Liver (tissue), 9 donors: ENCODE results near the gene CDH23. TPM values are rescaled to one million over a fixed set of nuclear protein-coding genes. Genes with fewer than 3 reads are reported as not detected.

Experiments
- DNase-seq: peaks from one replicate; pipeline ENCODE4 v3.0.0-alpha.2; 2017; ENCODE audit warnings: low spot score
- H3K27ac ChIP-seq, 2 donors: one replicate each; pipeline ENCODE4 v1.7.0; 2013; ENCODE audit warnings: inconsistent platforms in 2 of 2, low read length in 2 of 2, control low read depth in 1 of 2, low read depth in 1 of 2, mild to moderate bottlenecking in 1 of 2
- H3K27me3 ChIP-seq, 4 donors: one replicate each; pipeline versions ENCODE4 v1.6.1 to v1.7.0; 2013; ENCODE audit warnings: low read length in 3 of 4, inconsistent platforms in 1 of 4, mild to moderate bottlenecking in 1 of 4, moderate library complexity in 1 of 4; ENCODE audit not compliant: control insufficient read depth in 4 of 4, insufficient read depth in 4 of 4
- H3K36me3 ChIP-seq, 4 donors: one replicate each; pipeline versions ENCODE4 v1.6.1 to v1.7.0; 2013; ENCODE audit warnings: low read length in 3 of 4, mild to moderate bottlenecking in 3 of 4, low read depth in 1 of 4, moderate library complexity in 1 of 4; ENCODE audit not compliant: control insufficient read depth in 4 of 4, insufficient read depth in 3 of 4
- H3K4me1 ChIP-seq, 4 donors: one replicate each; pipeline versions ENCODE4 v1.6.1 to v1.7.0; 2013; ENCODE audit warnings: low read length in 3 of 4, mild to moderate bottlenecking in 3 of 4, moderate library complexity in 1 of 4; ENCODE audit not compliant: control insufficient read depth in 4 of 4, insufficient read depth in 4 of 4
- H3K4me3 ChIP-seq, 3 donors: one replicate each; pipeline versions ENCODE4 v1.6.1 to v1.7.0; 2013; ENCODE audit warnings: low read length in 3 of 3, control low read depth in 1 of 3, low read depth in 1 of 3, mild to moderate bottlenecking in 1 of 3
- H3K9ac ChIP-seq, 2 donors: one replicate each; pipeline ENCODE4 v1.7.0; 2013; ENCODE audit warnings: low read length in 2 of 2, mild to moderate bottlenecking in 2 of 2, moderate library complexity in 2 of 2, control low read depth in 1 of 2, low read depth in 1 of 2
- H3K9me3 ChIP-seq, 4 donors: one replicate each; pipeline versions ENCODE4 v1.6.1 to v1.7.0; 2013; ENCODE audit warnings: low read length in 3 of 4; ENCODE audit not compliant: control insufficient read depth in 4 of 4
- EGR1 ChIP-seq, 2 donors: IDR thresholded peaks; 2 replicates each; pipeline ENCODE4 v1.6.1; 2016 to 2018; ENCODE audit warnings: antibody characterized with exemption in 2 of 2, low read depth in 2 of 2
- FOXA1 ChIP-seq: IDR thresholded peaks from 2 replicates; pipeline ENCODE4 v1.6.1; 2016; ENCODE audit warnings: antibody characterized with exemption
- FOXA2 ChIP-seq: IDR thresholded peaks from 2 replicates; pipeline ENCODE4 v1.6.1; 2016; ENCODE audit warnings: antibody characterized with exemption
- GABPA ChIP-seq, 2 donors: IDR thresholded peaks in 1 of 2; conservative IDR thresholded peaks in 1 of 2; 2 replicates each; pipeline ENCODE4 v1.6.1; 2016; ENCODE audit warnings: antibody characterized with exemption in 2 of 2, mild to moderate bottlenecking in 1 of 2, moderate library complexity in 1 of 2
- HNF4A ChIP-seq, 2 donors: conservative IDR thresholded peaks; 2 replicates each; pipeline ENCODE4 v1.6.1; 2016; ENCODE audit warnings: antibody characterized with exemption in 2 of 2, mild to moderate bottlenecking in 2 of 2
- HNF4G ChIP-seq: IDR thresholded peaks from 2 replicates; pipeline ENCODE4 v1.6.1; 2016; ENCODE audit warnings: antibody characterized with exemption
- JUND ChIP-seq, 2 donors: IDR thresholded peaks; 2 replicates each; pipeline ENCODE4 v1.6.1; 2016; ENCODE audit warnings: antibody characterized with exemption in 2 of 2
- NR2F2 ChIP-seq: IDR thresholded peaks from 2 replicates; pipeline ENCODE4 v1.6.1; 2016; ENCODE audit warnings: antibody characterized with exemption
- RAD21 ChIP-seq, 2 donors: IDR thresholded peaks; 2 replicates each; pipeline ENCODE4 v1.6.1; 2016; ENCODE audit warnings: antibody characterized with exemption in 2 of 2, mild to moderate bottlenecking in 2 of 2
- RXRA ChIP-seq, 2 donors: IDR thresholded peaks; 2 replicates each; pipeline ENCODE4 v1.6.1; 2017 to 2018; ENCODE audit warnings: antibody characterized with exemption in 2 of 2, mild to moderate bottlenecking in 1 of 2
- SP1 ChIP-seq: IDR thresholded peaks from 2 replicates; pipeline ENCODE4 v1.6.1; 2018; ENCODE audit warnings: antibody characterized with exemption, mild to moderate bottlenecking
- TAF1 ChIP-seq: conservative IDR thresholded peaks from 2 replicates; pipeline ENCODE4 v1.6.1; 2016; ENCODE audit warnings: antibody characterized with exemption, mild to moderate bottlenecking
- YY1 ChIP-seq: IDR thresholded peaks from 2 replicates; pipeline ENCODE4 v1.6.1; 2016; ENCODE audit warnings: antibody characterized with exemption, mild to moderate bottlenecking
- WGBS: extraction: QIAGEN DNeasy Blood & Tissue Kit; methylation state at CpG from one replicate; pipeline ENCODE4 v1.1.7; 2013; 5-methylcytosine and 5-hydroxymethylcytosine counted together
- polyA plus RNA-seq, 2 donors: library from polyadenylated mRNA; stranded (reverse) in 1 of 2; unstranded in 1 of 2; fragments of 200-250 nt in 1 of 2; fragments of >200 nt in 1 of 2; fragmentation: Nextera tagmentation in 1 of 2; extraction: Ambion mirVana in 1 of 2; gene quantifications; one replicate each; pipeline versions ENCODE4 v1.2.1 to v1.2.3, GENCODE V29; 2013 to 2015
- total RNA-seq, 2 donors: library from RNA; depleted of rRNA; stranded (reverse); fragments of >200 nt; gene quantifications; one replicate each; pipeline ENCODE4 v1.2.3, GENCODE V29; 2014
- TF ChIP-seq, protein P1 (sequence below): IDR thresholded peaks from 2 replicates; pipeline ENCODE4 v1.6.1; 2016; ENCODE audit warnings: antibody characterized with exemption, mild to moderate bottlenecking
- TF ChIP-seq, protein P2 (sequence below): IDR thresholded peaks from 2 replicates; pipeline ENCODE4 v1.6.1; 2016; ENCODE audit warnings: antibody characterized with exemption
- TF ChIP-seq, protein P3 (sequence below): fragments of 150-350 bp; IDR thresholded peaks from 2 replicates; pipeline ENCODE4 v1.5.1; 2017; ENCODE audit warnings: improper control_type of control experiment, low read depth, low read length; ENCODE audit not compliant: missing input control
- TF ChIP-seq, protein P4 (sequence below): IDR thresholded peaks from 2 replicates; pipeline ENCODE4 v1.6.1; 2016; ENCODE audit warnings: antibody characterized with exemption
- TF ChIP-seq, protein P5 (sequence below): IDR thresholded peaks from 2 replicates; pipeline ENCODE4 v1.6.1; 2016; ENCODE audit warnings: antibody characterized with exemption
- donor health status: healthy.
- donor health status: healthy.
- donor health status: healthy.
- donor health status: healthy.
- donor health status: healthy.

CDH23 gene
- total and polyA plus RNA-seq, 4 donors = 1.5 to 4.7 (median 3.4) TPM

DNA sequence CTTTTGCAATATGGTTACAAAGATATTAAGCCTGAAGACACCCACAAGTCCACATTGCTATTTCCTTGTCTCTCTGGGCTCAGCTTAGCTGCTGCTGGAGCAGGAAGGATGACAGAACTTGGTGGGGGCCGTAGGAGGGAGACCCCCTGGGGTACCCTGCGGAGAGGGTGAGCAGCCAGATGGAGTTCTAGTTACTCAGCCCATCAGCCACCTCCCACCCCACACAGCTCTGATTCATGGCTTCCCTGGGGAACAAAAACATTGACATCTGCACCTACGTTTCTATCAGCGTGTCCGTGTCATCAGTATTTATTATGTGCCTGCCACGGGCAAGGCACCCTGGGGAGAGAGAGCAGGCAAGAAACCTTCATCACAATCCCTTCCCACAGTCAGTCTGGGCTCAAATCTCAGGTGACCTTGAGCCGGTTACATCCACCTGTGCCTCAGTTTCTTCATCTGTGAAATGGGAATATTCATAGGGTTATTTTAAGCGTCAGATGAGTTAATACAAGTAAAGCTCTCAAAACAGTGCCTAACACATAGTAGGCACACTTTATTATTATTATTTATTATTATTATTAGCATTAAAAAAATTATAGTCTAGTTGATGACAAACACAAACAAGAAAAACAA lies 191.3 kb downstream of the CDH23 start:
- TF ChIP-seq FOXA2 (no peak), FOXA1 (no peak), TAF1 (no peak), RXRA (IDR thresholded peaks at IDR 0.05) (no peak), HNF4G (no peak), NR2F2 (no peak), JUND (IDR thresholded peaks at IDR 0.05) (no peak), RAD21 (IDR thresholded peaks at IDR 0.05) (no peak)
- TF ChIP-seq, protein P1, sequence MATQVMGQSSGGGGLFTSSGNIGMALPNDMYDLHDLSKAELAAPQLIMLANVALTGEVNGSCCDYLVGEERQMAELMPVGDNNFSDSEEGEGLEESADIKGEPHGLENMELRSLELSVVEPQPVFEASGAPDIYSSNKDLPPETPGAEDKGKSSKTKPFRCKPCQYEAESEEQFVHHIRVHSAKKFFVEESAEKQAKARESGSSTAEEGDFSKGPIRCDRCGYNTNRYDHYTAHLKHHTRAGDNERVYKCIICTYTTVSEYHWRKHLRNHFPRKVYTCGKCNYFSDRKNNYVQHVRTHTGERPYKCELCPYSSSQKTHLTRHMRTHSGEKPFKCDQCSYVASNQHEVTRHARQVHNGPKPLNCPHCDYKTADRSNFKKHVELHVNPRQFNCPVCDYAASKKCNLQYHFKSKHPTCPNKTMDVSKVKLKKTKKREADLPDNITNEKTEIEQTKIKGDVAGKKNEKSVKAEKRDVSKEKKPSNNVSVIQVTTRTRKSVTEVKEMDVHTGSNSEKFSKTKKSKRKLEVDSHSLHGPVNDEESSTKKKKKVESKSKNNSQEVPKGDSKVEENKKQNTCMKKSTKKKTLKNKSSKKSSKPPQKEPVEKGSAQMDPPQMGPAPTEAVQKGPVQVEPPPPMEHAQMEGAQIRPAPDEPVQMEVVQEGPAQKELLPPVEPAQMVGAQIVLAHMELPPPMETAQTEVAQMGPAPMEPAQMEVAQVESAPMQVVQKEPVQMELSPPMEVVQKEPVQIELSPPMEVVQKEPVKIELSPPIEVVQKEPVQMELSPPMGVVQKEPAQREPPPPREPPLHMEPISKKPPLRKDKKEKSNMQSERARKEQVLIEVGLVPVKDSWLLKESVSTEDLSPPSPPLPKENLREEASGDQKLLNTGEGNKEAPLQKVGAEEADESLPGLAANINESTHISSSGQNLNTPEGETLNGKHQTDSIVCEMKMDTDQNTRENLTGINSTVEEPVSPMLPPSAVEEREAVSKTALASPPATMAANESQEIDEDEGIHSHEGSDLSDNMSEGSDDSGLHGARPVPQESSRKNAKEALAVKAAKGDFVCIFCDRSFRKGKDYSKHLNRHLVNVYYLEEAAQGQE = no peak
- TF ChIP-seq, protein P2, sequence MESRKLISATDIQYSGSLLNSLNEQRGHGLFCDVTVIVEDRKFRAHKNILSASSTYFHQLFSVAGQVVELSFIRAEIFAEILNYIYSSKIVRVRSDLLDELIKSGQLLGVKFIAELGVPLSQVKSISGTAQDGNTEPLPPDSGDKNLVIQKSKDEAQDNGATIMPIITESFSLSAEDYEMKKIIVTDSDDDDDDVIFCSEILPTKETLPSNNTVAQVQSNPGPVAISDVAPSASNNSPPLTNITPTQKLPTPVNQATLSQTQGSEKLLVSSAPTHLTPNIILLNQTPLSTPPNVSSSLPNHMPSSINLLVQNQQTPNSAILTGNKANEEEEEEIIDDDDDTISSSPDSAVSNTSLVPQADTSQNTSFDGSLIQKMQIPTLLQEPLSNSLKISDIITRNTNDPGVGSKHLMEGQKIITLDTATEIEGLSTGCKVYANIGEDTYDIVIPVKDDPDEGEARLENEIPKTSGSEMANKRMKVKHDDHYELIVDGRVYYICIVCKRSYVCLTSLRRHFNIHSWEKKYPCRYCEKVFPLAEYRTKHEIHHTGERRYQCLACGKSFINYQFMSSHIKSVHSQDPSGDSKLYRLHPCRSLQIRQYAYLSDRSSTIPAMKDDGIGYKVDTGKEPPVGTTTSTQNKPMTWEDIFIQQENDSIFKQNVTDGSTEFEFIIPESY = no peak
- Histone ChIP-seq H3K27ac (no peak overlapping the region), H3K9ac (no peak overlapping the region), H3K4me1 (peaks cover 10 to 30% (median 19%) of the 10 kb centered on the region in 4 donors), H3K36me3 (no peaks in the 10 kb centered on the region), H3K9me3 (no peaks in the 10 kb centered on the region), H3K27me3 (no peaks in the 10 kb centered on the region), H3K4me3 (no peak overlapping the region)
- WGBS = 85% methylated on average over 8 of the region's 8 CpGs
- no peak for DNase-seq

DNA sequence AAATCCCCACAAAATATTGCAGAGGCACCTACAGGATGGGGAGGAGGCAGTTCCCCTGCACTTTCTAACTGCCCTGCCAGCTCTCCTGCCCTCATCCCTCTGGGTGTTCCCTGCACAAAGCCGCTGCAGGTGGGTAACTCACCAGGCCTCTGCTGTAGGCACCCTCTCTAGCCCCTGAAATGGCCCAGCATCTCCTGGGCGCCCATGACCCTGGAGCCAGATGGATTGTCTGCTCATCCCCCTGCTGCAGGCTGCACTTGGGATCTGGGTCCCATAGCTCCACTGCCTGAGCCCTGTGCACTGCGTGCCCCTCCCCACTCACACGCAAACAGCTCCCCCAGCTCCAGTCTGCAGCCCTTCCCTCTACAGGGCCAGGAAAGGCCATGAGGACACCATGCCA lies 192.0 kb downstream of the CDH23 start:
- H3K36me3 ChIP-seq = no peaks in the 10 kb centered on the region
- H3K27ac ChIP-seq = no peak overlapping the region
- H3K4me3 ChIP-seq = no peak overlapping the region
- DNase-seq = no peak
- WGBS = 96% methylated on average over 4 of the region's 4 CpGs
- no peak overlapping the region for H3K9ac ChIP-seq
- H3K4me1 ChIP-seq = peaks cover 10 to 30% (median 19%) of the 10 kb centered on the region in 4 donors
- no peaks in the 10 kb centered on the region for H3K9me3 ChIP-seq
- TF ChIP-seq, protein P3, sequence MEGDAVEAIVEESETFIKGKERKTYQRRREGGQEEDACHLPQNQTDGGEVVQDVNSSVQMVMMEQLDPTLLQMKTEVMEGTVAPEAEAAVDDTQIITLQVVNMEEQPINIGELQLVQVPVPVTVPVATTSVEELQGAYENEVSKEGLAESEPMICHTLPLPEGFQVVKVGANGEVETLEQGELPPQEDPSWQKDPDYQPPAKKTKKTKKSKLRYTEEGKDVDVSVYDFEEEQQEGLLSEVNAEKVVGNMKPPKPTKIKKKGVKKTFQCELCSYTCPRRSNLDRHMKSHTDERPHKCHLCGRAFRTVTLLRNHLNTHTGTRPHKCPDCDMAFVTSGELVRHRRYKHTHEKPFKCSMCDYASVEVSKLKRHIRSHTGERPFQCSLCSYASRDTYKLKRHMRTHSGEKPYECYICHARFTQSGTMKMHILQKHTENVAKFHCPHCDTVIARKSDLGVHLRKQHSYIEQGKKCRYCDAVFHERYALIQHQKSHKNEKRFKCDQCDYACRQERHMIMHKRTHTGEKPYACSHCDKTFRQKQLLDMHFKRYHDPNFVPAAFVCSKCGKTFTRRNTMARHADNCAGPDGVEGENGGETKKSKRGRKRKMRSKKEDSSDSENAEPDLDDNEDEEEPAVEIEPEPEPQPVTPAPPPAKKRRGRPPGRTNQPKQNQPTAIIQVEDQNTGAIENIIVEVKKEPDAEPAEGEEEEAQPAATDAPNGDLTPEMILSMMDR = no peak
- TF ChIP-seq HNF4G (no peak), YY1 (no peak), TAF1 (no peak), RAD21 (IDR thresholded peaks at IDR 0.05) (no peak), EGR1 (IDR thresholded peaks at IDR 0.05; ENCODE audit: low read depth in 2 of 2) (no peak), HNF4A (conservative IDR thresholded peaks at IDR 0.05) (no peak), FOXA2 (no peak), RXRA (IDR thresholded peaks at IDR 0.05) (no peak), GABPA (IDR thresholded peaks at IDR 0.05 in 1 of 2, conservative IDR thresholded peaks at IDR 0.05 in 1 of 2) (no peak), SP1 (no peak), NR2F2 (no peak), FOXA1 (no peak), JUND (IDR thresholded peaks at IDR 0.05) (no peak)
- TF ChIP-seq, protein P4, sequence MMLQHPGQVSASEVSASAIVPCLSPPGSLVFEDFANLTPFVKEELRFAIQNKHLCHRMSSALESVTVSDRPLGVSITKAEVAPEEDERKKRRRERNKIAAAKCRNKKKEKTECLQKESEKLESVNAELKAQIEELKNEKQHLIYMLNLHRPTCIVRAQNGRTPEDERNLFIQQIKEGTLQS = no peak
- TF ChIP-seq, protein P5, sequence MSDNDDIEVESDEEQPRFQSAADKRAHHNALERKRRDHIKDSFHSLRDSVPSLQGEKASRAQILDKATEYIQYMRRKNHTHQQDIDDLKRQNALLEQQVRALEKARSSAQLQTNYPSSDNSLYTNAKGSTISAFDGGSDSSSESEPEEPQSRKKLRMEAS = no peak
- TF ChIP-seq, protein P2 = no peak
- TF ChIP-seq, protein P1 = no peak
- H3K27me3 ChIP-seq = no peaks in the 10 kb centered on the region
